GM12892 (cell line): ENCODE measurements around the gene RERG.

ENCODE experiments used
- DNase-seq: peaks from one replicate; pipeline ENCODE4 v3.0.0; 2011; ENCODE audit not compliant: insufficient read length
- FAIRE-seq: peaks from 2 replicates; lab custom pipeline; 2011; peaks lifted over from hg19 to GRCh38; lab: Jason Lieb, UNC
- POLR2A ChIP-seq: IDR thresholded peaks from 2 replicates; pipeline ENCODE4 v1.6.1; 2011; ENCODE audit warnings: low read depth, low read length, control low read depth
- POLR2AphosphoS5 ChIP-seq: IDR thresholded peaks from 2 replicates; pipeline ENCODE4 v1.6.1; 2011; ENCODE audit warnings: low read depth, low read length, control low read depth
- TAF1 ChIP-seq: IDR thresholded peaks from 2 replicates; pipeline ENCODE4 v1.6.1; 2011; ENCODE audit warnings: low read depth, mild to moderate bottlenecking, control low read depth, low read length, borderline replicate concordance

RERG gene

GRCh38 chr12:15214851-15215601 is 6.2 kb downstream of the RERG start:
- no peak for TF ChIP-seq POLR2AphosphoS5
- TF ChIP-seq POLR2A = no peak
- TF ChIP-seq TAF1 = no peak
- DNase-seq (no peak), FAIRE-seq (no peak)

GRCh38 chr12:15212930-15213329 is 8.3 kb downstream of the RERG start:
- DNase-seq = no peak
- FAIRE-seq = no peak

GRCh38 chr12:15209782-15210181 is 11.4 kb downstream of the RERG start:
- DNase-seq = no peak
- FAIRE-seq = no peak
- TF ChIP-seq POLR2A = no peak

More at GRCh38 chr12:15212930-15213329, 8.3 kb downstream of the RERG start:
- TF ChIP-seq POLR2A (no peak), POLR2AphosphoS5 (no peak), TAF1 (no peak)

- TF ChIP-seq POLR2A (no peak), POLR2AphosphoS5 (no peak), TAF1 (no peak)
Measured at GRCh38 chr12:15208871-15209656, 12.2 kb downstream of the RERG start.

GRCh38 chr12:15208140-15208539 is 13.1 kb downstream of the RERG start:
- TF ChIP-seq TAF1 (no peak), POLR2A (no peak), POLR2AphosphoS5 (no peak)
- DNase-seq (no peak), FAIRE-seq (no peak)

More at GRCh38 chr12:15208871-15209656, 12.2 kb downstream of the RERG start:
- DNase-seq = no peak
- FAIRE-seq = no peak

- DNase-seq (no peak), FAIRE-seq (no peak)
- TF ChIP-seq POLR2A = no peak
- TF ChIP-seq TAF1 = no peak
- TF ChIP-seq POLR2AphosphoS5 = no peak
Measured at GRCh38 chr12:15206831-15207389, 14.3 kb downstream of the RERG start.

GRCh38 chr12:15206338-15206737 is 14.9 kb downstream of the RERG start:
- FAIRE-seq = no peak
- no peak for TF ChIP-seq TAF1
- TF ChIP-seq POLR2A = no peak
- no peak for DNase-seq

- DNase-seq (no peak), FAIRE-seq (no peak)
- TF ChIP-seq POLR2A = no peak
- TF ChIP-seq TAF1 = no peak
- no peak for TF ChIP-seq POLR2AphosphoS5
Measured at GRCh38 chr12:15205341-15206010, 15.7 kb downstream of the RERG start.

- DNase-seq (no peak), FAIRE-seq (no peak)
- TF ChIP-seq POLR2A (no peak), TAF1 (no peak), POLR2AphosphoS5 (no peak)
Measured at GRCh38 chr12:15201456-15201855, 19.8 kb downstream of the RERG start.

- DNase-seq (no peak), FAIRE-seq (no peak)
- TF ChIP-seq POLR2AphosphoS5 (no peak), TAF1 (no peak), POLR2A (no peak)
Measured at GRCh38 chr12:15201056-15201455, 20.2 kb downstream of the RERG start.

- TF ChIP-seq TAF1 (no peak), POLR2A (no peak), POLR2AphosphoS5 (no peak)
- no peak for DNase-seq
- no peak for FAIRE-seq
Measured at GRCh38 chr12:15200641-15201040, 20.6 kb downstream of the RERG start.

- DNase-seq (no peak), FAIRE-seq (no peak)
- TF ChIP-seq POLR2AphosphoS5 (no peak), POLR2A (no peak), TAF1 (no peak)
Measured at GRCh38 chr12:15199930-15200329, 21.3 kb downstream of the RERG start.
